ENCODE data around the gene CSRNP2. TPM values are rescaled to one million over a fixed set of nuclear protein-coding genes. Genes with fewer than 3 reads are reported as not detected.
"Not testable (repeated sequence)": the region's sequence is repeated elsewhere in the genome, so short reads cannot be mapped to it uniquely, and the experiment has no call there.

CSRNP2 gene
- total RNA-seq, 2 experiments from 2014 or later = 13.4 to 13.7 TPM

- no peak for ATAC-seq
- H3K4me1 Mint-ChIP-seq (ENCODE audit: low read depth) = peaks cover 6% of the 10 kb centered on the region
- H3K4me3 Mint-ChIP-seq = no peak overlapping the region
- H3K36me3 Mint-ChIP-seq (ENCODE audit: low read depth) = peaks cover 55% of the 10 kb centered on the region
- ChIA-PET POLR2A (no interaction called here), CTCF (no interaction called here)
- H3K27me3 Mint-ChIP-seq (ENCODE audit: low read depth) = no peaks in the 10 kb centered on the region
- H3K9me3 Mint-ChIP-seq (ENCODE audit: insufficient read depth) = no peaks in the 10 kb centered on the region
- no peak overlapping the region for H3K27ac Mint-ChIP-seq
- DNase-seq = no peak
These were observed 20.6 kb upstream of the CSRNP2 start for GRCh38 chr12:51103977-51104376.

GRCh38 chr12:51098611-51099010 is 15.2 kb upstream of the CSRNP2 start:
- H3K9me3 Mint-ChIP-seq (ENCODE audit: insufficient read depth) = no peaks in the 10 kb centered on the region
- CTCF ChIA-PET = interaction anchor here (0.8 kb wide), 1 partner anchor 242 kb away, joined by 3 read pairs; no protein-coding TSS in a partner anchor
- H3K27me3 Mint-ChIP-seq (ENCODE audit: low read depth) = no peaks in the 10 kb centered on the region
- DNase-seq = no peak
- POLR2A ChIA-PET = no interaction called here
- ATAC-seq = no peak
- H3K27ac Mint-ChIP-seq = no peak overlapping the region
- H3K4me1 Mint-ChIP-seq (ENCODE audit: low read depth) = peaks cover 2% of the 10 kb centered on the region
- no peak overlapping the region for H3K4me3 Mint-ChIP-seq
- H3K36me3 Mint-ChIP-seq (ENCODE audit: low read depth) = peaks cover 59% of the 10 kb centered on the region

GRCh38 chr12:51090705-51091229 is 7.4 kb upstream of the CSRNP2 start:
- Mint-ChIP-seq H3K4me1 (ENCODE audit: low read depth) (peaks cover 3% of the 10 kb centered on the region), H3K27ac (no peak overlapping the region), H3K36me3 (ENCODE audit: low read depth) (peaks cover 26% of the 10 kb centered on the region), H3K9me3 (ENCODE audit: insufficient read depth) (no peaks in the 10 kb centered on the region), H3K4me3 (no peak overlapping the region), H3K27me3 (ENCODE audit: low read depth) (no peaks in the 10 kb centered on the region)
- CTCF ChIA-PET = no interaction called here
- DNase-seq (no peak), ATAC-seq (no peak)
- POLR2A ChIA-PET = no interaction called here

- H3K27me3 Mint-ChIP-seq (ENCODE audit: low read depth) = no peaks in the 10 kb centered on the region
- ChIA-PET CTCF (no interaction called here), POLR2A (no interaction called here)
- H3K4me3 Mint-ChIP-seq = no peak overlapping the region
- ATAC-seq (no peak), DNase-seq (no peak)
- no peaks in the 10 kb centered on the region for H3K9me3 Mint-ChIP-seq (ENCODE audit: insufficient read depth)
- peaks cover 12% of the 10 kb centered on the region for H3K4me1 Mint-ChIP-seq (ENCODE audit: low read depth)
- H3K36me3 Mint-ChIP-seq (ENCODE audit: low read depth) = peaks cover 8% of the 10 kb centered on the region
- H3K27ac Mint-ChIP-seq = no peak overlapping the region
These were observed 4.4 kb upstream of the CSRNP2 start for GRCh38 chr12:51087818-51088217.

- Mint-ChIP-seq H3K27ac (no peak overlapping the region), H3K27me3 (ENCODE audit: low read depth) (no peaks in the 10 kb centered on the region), H3K36me3 (ENCODE audit: low read depth) (peaks cover 8% of the 10 kb centered on the region), H3K9me3 (ENCODE audit: insufficient read depth) (no peaks in the 10 kb centered on the region), H3K4me1 (ENCODE audit: low read depth) (peaks cover 21% of the 10 kb centered on the region), H3K4me3 (no peak overlapping the region)
- DNase-seq (no peak), ATAC-seq (no peak)
- CTCF ChIA-PET = interaction anchor here (2.0 kb wide), 1 partner anchor 42 kb away, joined by 5 read pairs; no protein-coding TSS in a partner anchor
- POLR2A ChIA-PET = interaction anchor here (0.9 kb wide), 1 partner anchor 236 kb away, joined by 4 read pairs; no protein-coding TSS in a partner anchor
These were observed 3.5 kb upstream of the CSRNP2 start for GRCh38 chr12:51086933-51087332.

GRCh38 chr12:51085757-51086156 is 2.4 kb upstream of the CSRNP2 start:
- ChIA-PET CTCF (interaction anchor here (1.2 to 2.0 kb wide), 2 partner anchors 41 to 255 kb away, joined by 3 to 5 read pairs; no protein-coding TSS in a partner anchor), POLR2A (no interaction called here)
- no peaks in the 10 kb centered on the region for H3K27me3 Mint-ChIP-seq (ENCODE audit: low read depth)
- H3K36me3 Mint-ChIP-seq (ENCODE audit: low read depth) = peaks cover 7% of the 10 kb centered on the region
- peaks cover 23% of the 10 kb centered on the region for H3K4me1 Mint-ChIP-seq (ENCODE audit: low read depth)
- DNase-seq (no peak), ATAC-seq (no peak)
- H3K27ac Mint-ChIP-seq = no peak overlapping the region
- no peak overlapping the region for H3K4me3 Mint-ChIP-seq
- no peaks in the 10 kb centered on the region for H3K9me3 Mint-ChIP-seq (ENCODE audit: insufficient read depth)

GRCh38 chr12:51082561-51083125 is 753 bp downstream of the CSRNP2 start:
- H3K27me3 Mint-ChIP-seq (ENCODE audit: low read depth) = no peaks in the 10 kb centered on the region
- no peaks in the 10 kb centered on the region for H3K9me3 Mint-ChIP-seq (ENCODE audit: insufficient read depth)
- ChIA-PET POLR2A (interaction anchor here (0.8 to 2.8 kb wide), 17 partner anchors 8 to 318 kb away, joined by 3 to 15 read pairs (median 4); partner anchors contain the start of genes ATF1, DAZAP2, LETMD1 and POU6F1), CTCF (interaction anchor here (0.7 to 1.8 kb wide), 6 partner anchors 31 to 971 kb away, joined by 3 to 4 read pairs (median 3); partner anchors contain the start of genes COX14 and DAZAP2)
- DNase-seq = peak; percentile 42
- H3K27ac Mint-ChIP-seq = peak overlapping the region; percentile 82
- H3K4me3 Mint-ChIP-seq = peak overlapping the region; percentile 92
- H3K36me3 Mint-ChIP-seq (ENCODE audit: low read depth) = peaks cover 8% of the 10 kb centered on the region
- no peak for ATAC-seq
- peaks cover 21% of the 10 kb centered on the region for H3K4me1 Mint-ChIP-seq (ENCODE audit: low read depth)

- Mint-ChIP-seq H3K27ac (no peak overlapping the region), H3K27me3 (ENCODE audit: low read depth) (no peaks in the 10 kb centered on the region), H3K9me3 (ENCODE audit: insufficient read depth) (no peaks in the 10 kb centered on the region), H3K36me3 (ENCODE audit: low read depth) (peaks cover 8% of the 10 kb centered on the region), H3K4me3 (no peak overlapping the region), H3K4me1 (ENCODE audit: low read depth) (peaks cover 26% of the 10 kb centered on the region)
- ATAC-seq (no peak), DNase-seq (no peak)
- POLR2A ChIA-PET = interaction anchor here (1.4 to 2.8 kb wide), 2 partner anchors 27 to 157 kb away, joined by 4 to 14 read pairs; partner anchors contain the start of gene DAZAP2
- CTCF ChIA-PET = interaction anchor here (1.0 to 1.6 kb wide), 3 partner anchors 29 to 137 kb away, joined by 3 to 5 read pairs (median 3); partner anchors contain the start of gene LETMD1
These were observed 2.0 kb downstream of the CSRNP2 start for GRCh38 chr12:51081421-51081820.

- Mint-ChIP-seq H3K9me3 (ENCODE audit: insufficient read depth) (no peaks in the 10 kb centered on the region), H3K36me3 (ENCODE audit: low read depth) (peaks cover 13% of the 10 kb centered on the region), H3K4me1 (ENCODE audit: low read depth) (peaks cover 36% of the 10 kb centered on the region), H3K27ac (no peak overlapping the region), H3K27me3 (ENCODE audit: low read depth) (no peaks in the 10 kb centered on the region), H3K4me3 (no peak overlapping the region)
- ATAC-seq = no peak
- ChIA-PET CTCF (interaction anchor here (1.6 kb wide), 2 partner anchors 139 to 261 kb away, joined by 4 to 5 read pairs; no protein-coding TSS in a partner anchor), POLR2A (interaction anchor here (0.6 kb wide), 2 partner anchors 10 to 164 kb away, joined by 3 read pairs; no protein-coding TSS in a partner anchor)
- DNase-seq = no peak
These were observed 3.3 kb downstream of the CSRNP2 start for GRCh38 chr12:51080136-51080535.

GRCh38 chr12:51078866-51079265 is 4.5 kb downstream of the CSRNP2 start:
- Mint-ChIP-seq H3K4me1 (ENCODE audit: low read depth) (peaks cover 32% of the 10 kb centered on the region), H3K36me3 (ENCODE audit: low read depth) (peaks cover 14% of the 10 kb centered on the region)
- POLR2A ChIA-PET; H3K27ac Mint-ChIP-seq; ATAC-seq; CTCF ChIA-PET; H3K27me3 Mint-ChIP-seq (ENCODE audit: low read depth); H3K9me3 Mint-ChIP-seq (ENCODE audit: insufficient read depth); H3K4me3 Mint-ChIP-seq; DNase-seq: not testable (repeated sequence)

- H3K4me1 Mint-ChIP-seq (ENCODE audit: low read depth) = peaks cover 28% of the 10 kb centered on the region
- H3K4me3 Mint-ChIP-seq; H3K27me3 Mint-ChIP-seq (ENCODE audit: low read depth); ATAC-seq; POLR2A ChIA-PET; DNase-seq; H3K27ac Mint-ChIP-seq; H3K9me3 Mint-ChIP-seq (ENCODE audit: insufficient read depth); CTCF ChIA-PET: not testable (repeated sequence)
- peaks cover 13% of the 10 kb centered on the region for H3K36me3 Mint-ChIP-seq (ENCODE audit: low read depth)
These were observed 5.0 kb downstream of the CSRNP2 start for GRCh38 chr12:51078346-51078745.

- ChIA-PET POLR2A (no interaction called here), CTCF (no interaction called here)
- H3K4me1 Mint-ChIP-seq (ENCODE audit: low read depth) = peaks cover 27% of the 10 kb centered on the region
- H3K9me3 Mint-ChIP-seq (ENCODE audit: insufficient read depth) = no peaks in the 10 kb centered on the region
- H3K27me3 Mint-ChIP-seq (ENCODE audit: low read depth) = no peaks in the 10 kb centered on the region
- H3K27ac Mint-ChIP-seq = no peak overlapping the region
- DNase-seq = no peak
- ATAC-seq = no peak
- H3K4me3 Mint-ChIP-seq = no peak overlapping the region
- H3K36me3 Mint-ChIP-seq (ENCODE audit: low read depth) = peaks cover 17% of the 10 kb centered on the region
These were observed 5.5 kb downstream of the CSRNP2 start for GRCh38 chr12:51077930-51078329.
